Activated naive CD4-positive, alpha-beta T cell treated with anti-CD3 and anti-CD28 coated beads, Interleukin-2, amount 10 ng/mL, durations not matched to agents 7 days and 5 days (primary cell): ENCODE data around the gene ABCC11.

Source experiments
- CTCF ChIA-PET: fragments of 350-600 bp; sonication (Branson Sonifier 250); formaldehyde crosslinking; loops from one replicate; lab custom pipeline; 2021; ENCODE audit warnings: antibody characterized with exemption; lab: Charles Lee
- DNase-seq: peaks from one replicate; pipeline ENCODE4 v3.0.0-alpha.2; 2020
- H3K27ac Mint-ChIP-seq: one replicate; pipeline ENCODE4 v1.8.0; 2021; ENCODE audit warnings: mild to moderate bottlenecking, moderate library complexity, mixed read lengths
- H3K27me3 Mint-ChIP-seq: one replicate; pipeline ENCODE4 v1.8.0; 2021; ENCODE audit warnings: mild to moderate bottlenecking, mixed read lengths
- H3K36me3 Mint-ChIP-seq: one replicate; pipeline ENCODE4 v1.8.0; 2021; ENCODE audit warnings: mixed read lengths
- H3K4me1 Mint-ChIP-seq: one replicate; pipeline ENCODE4 v1.8.0; 2021; ENCODE audit warnings: mixed read lengths
- H3K4me3 Mint-ChIP-seq: one replicate; pipeline ENCODE4 v1.8.0; 2021; ENCODE audit warnings: mild to moderate bottlenecking, moderate library complexity, mixed read lengths
- H3K9me3 Mint-ChIP-seq: one replicate; pipeline ENCODE4 v1.8.0; 2021; ENCODE audit warnings: mixed read lengths

The ABCC11 gene

DNA sequence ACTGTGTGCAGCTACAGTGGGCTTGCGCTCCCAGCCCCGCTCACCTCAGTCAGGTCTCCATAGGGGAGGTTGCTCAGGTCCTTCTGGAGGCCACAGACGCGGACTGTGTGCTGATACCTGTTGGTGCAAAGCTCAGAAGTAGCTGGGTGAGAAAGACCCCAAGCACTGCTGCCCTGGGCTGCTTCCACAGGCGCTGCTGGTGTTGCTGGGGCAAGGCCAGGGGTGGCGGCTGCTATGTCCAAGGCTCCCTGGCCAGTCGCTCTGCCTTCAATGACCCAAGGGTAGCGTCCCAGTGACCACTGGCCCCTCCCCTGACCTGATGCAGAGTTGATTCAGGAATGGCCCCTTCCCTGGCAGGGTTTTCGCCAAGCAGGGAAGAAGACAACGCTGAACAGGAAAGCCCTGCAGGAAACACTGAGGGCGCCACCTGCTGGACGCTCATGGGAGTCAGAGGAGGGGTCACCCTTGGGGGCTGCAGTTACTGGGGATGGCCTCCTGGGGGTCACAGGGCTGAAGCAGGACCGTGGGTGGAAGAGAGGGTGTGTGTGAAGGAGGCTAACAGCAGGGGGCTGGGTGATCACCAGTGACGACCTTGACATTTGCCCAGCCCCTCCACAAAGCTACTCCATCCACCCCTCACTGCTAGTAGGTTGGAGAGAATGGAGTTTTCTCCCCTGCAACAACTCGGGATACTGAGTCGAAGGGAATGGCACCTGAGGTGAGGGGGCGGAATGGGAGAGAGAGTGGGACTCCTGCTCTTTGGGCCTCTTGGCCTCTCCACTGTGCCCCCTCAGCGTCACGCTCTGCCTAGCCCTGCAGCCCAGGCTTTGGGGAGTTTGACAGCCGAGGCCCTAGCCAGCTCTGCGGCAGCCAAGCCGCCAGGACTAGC is 129.9 kb downstream of the ABCC11 start:
- H3K9me3 Mint-ChIP-seq, result no peaks in the 10 kb centered on the region
- H3K4me3 Mint-ChIP-seq, result no peak overlapping the region
- no peaks in the 10 kb centered on the region for H3K4me1 Mint-ChIP-seq
- peak; percentile 73 for DNase-seq
- no peak overlapping the region for H3K27ac Mint-ChIP-seq
- peaks cover 11% of the 10 kb centered on the region for H3K27me3 Mint-ChIP-seq
- no peaks in the 10 kb centered on the region for H3K36me3 Mint-ChIP-seq
- CTCF ChIA-PET, result interaction anchor here (0.6 to 1.4 kb wide), 3 partner anchors 974 to 1170 kb away, joined by 3 to 4 read pairs (median 3); partner anchors contain the start of gene NETO2
